Type B pancreatic cell (in vitro differentiated cells): ENCODE data around the gene MAN2B2. TPM values are rescaled to one million over a fixed set of nuclear protein-coding genes. Genes with fewer than 3 reads are reported as not detected.

Experiments
- DNase-seq: peaks from one replicate; pipeline ENCODE4 v3.0.0; 2021; ENCODE audit warnings: mixed read lengths; ENCODE audit not compliant: unreplicated experiment; ENCODE audit errors: extremely low spot score
- H3K27ac Mint-ChIP-seq: 2 replicates; pipeline ENCODE4 v1.8.0; 2021; ENCODE audit warnings: mild to moderate bottlenecking, mixed read lengths
- H3K27me3 Mint-ChIP-seq: 2 replicates; pipeline ENCODE4 v1.8.0; 2021; ENCODE audit warnings: mixed read lengths
- H3K36me3 Mint-ChIP-seq: 2 replicates; pipeline ENCODE4 v1.8.0; 2021; ENCODE audit warnings: mixed read lengths
- H3K4me1 Mint-ChIP-seq: one replicate; pipeline ENCODE4 v1.8.0; 2021; ENCODE audit warnings: mixed read lengths; ENCODE audit not compliant: unreplicated experiment
- H3K4me3 Mint-ChIP-seq: 2 replicates; pipeline ENCODE4 v1.8.0; 2021; ENCODE audit warnings: mild to moderate bottlenecking, mixed read lengths
- H3K9me3 Mint-ChIP-seq: 2 replicates; pipeline ENCODE4 v1.8.0; 2021; ENCODE audit warnings: mixed read lengths
- CTCF ChIP-seq: fragments of 200-600 bp; sonication (generic); conservative IDR thresholded peaks from 2 replicates; pipeline ENCODE4 v1.5.0; 2021; ENCODE audit warnings: antibody characterized with exemption, mild to moderate bottlenecking
- total RNA-seq: library from RNA; stranded (reverse); gene quantifications from 2 replicates; pipeline ENCODE4 v1.2.1, GENCODE V29; 2021; ENCODE audit warnings: low replicate concordance

Gene MAN2B2
- total RNA-seq, 1 donor from 2014 or later: 17.4 TPM

GRCh38 chr4:6592804-6593563, 18.0 kb downstream of the MAN2B2 start:
- H3K4me1 Mint-ChIP-seq: no peaks in the 10 kb centered on the region
- no peaks in the 10 kb centered on the region for H3K27me3 Mint-ChIP-seq
- no peak for DNase-seq
- no peaks in the 10 kb centered on the region for H3K36me3 Mint-ChIP-seq
- H3K9me3 Mint-ChIP-seq: no peaks in the 10 kb centered on the region
- H3K4me3 Mint-ChIP-seq: no peak overlapping the region
- TF ChIP-seq CTCF: no peak
- no peak overlapping the region for H3K27ac Mint-ChIP-seq

GRCh38 chr4:6594341-6594740, 19.4 kb downstream of the MAN2B2 start:
- no peak overlapping the region for H3K4me3 Mint-ChIP-seq
- no peaks in the 10 kb centered on the region for H3K36me3 Mint-ChIP-seq
- no peak for DNase-seq
- H3K9me3 Mint-ChIP-seq: no peaks in the 10 kb centered on the region
- no peaks in the 10 kb centered on the region for H3K27me3 Mint-ChIP-seq
- no peaks in the 10 kb centered on the region for H3K4me1 Mint-ChIP-seq
- H3K27ac Mint-ChIP-seq: no peak overlapping the region
- TF ChIP-seq CTCF: no peak

- H3K4me1 Mint-ChIP-seq: no peaks in the 10 kb centered on the region
- no peak overlapping the region for H3K4me3 Mint-ChIP-seq
- H3K36me3 Mint-ChIP-seq: no peaks in the 10 kb centered on the region
- TF ChIP-seq CTCF: no peak
- DNase-seq: no peak
- no peak overlapping the region for H3K27ac Mint-ChIP-seq
- no peaks in the 10 kb centered on the region for H3K9me3 Mint-ChIP-seq
- H3K27me3 Mint-ChIP-seq: no peaks in the 10 kb centered on the region
These were observed 19.9 kb downstream of the MAN2B2 start for GRCh38 chr4:6594826-6595355.

GRCh38 chr4:6595897-6596537, 21.0 kb downstream of the MAN2B2 start:
- no peak for DNase-seq
- no peak for TF ChIP-seq CTCF
- Mint-ChIP-seq H3K36me3 (no peaks in the 10 kb centered on the region), H3K4me1 (no peaks in the 10 kb centered on the region), H3K4me3 (no peak overlapping the region), H3K27ac (no peak overlapping the region), H3K9me3 (no peaks in the 10 kb centered on the region), H3K27me3 (no peaks in the 10 kb centered on the region)

GRCh38 chr4:6596948-6597347, 22.0 kb downstream of the MAN2B2 start:
- Mint-ChIP-seq H3K9me3 (no peaks in the 10 kb centered on the region), H3K27me3 (no peaks in the 10 kb centered on the region), H3K4me1 (no peaks in the 10 kb centered on the region), H3K4me3 (no peak overlapping the region), H3K27ac (no peak overlapping the region), H3K36me3 (no peaks in the 10 kb centered on the region)
- DNase-seq: no peak
- TF ChIP-seq CTCF: no peak
